HG03139 (cell line): ENCODE data around the gene BBS9.

Source experiments
- ATAC-seq: cut with Tn5 transposase; IDR thresholded peaks from one replicate; pipeline ENCODE4 v1.9.1; 2021; ENCODE audit not compliant: unreplicated experiment

BBS9 gene

GRCh38 chr7:33591490-33591889 lies 462.1 kb downstream of the BBS9 start:
- ATAC-seq = no peak

- no peak for ATAC-seq
Observed at GRCh38 chr7:33592718-33593117, 463.4 kb downstream of the BBS9 start.

GRCh38 chr7:33593611-33594010 lies 464.2 kb downstream of the BBS9 start:
- no peak for ATAC-seq

GRCh38 chr7:33596686-33597085 lies 467.3 kb downstream of the BBS9 start:
- ATAC-seq = no peak

- ATAC-seq = no peak
Observed at GRCh38 chr7:33597181-33597580, 467.8 kb downstream of the BBS9 start.

GRCh38 chr7:33601101-33601500 lies 471.7 kb downstream of the BBS9 start:
- no peak for ATAC-seq

GRCh38 chr7:33601884-33602283 lies 472.5 kb downstream of the BBS9 start:
- no peak for ATAC-seq

GRCh38 chr7:33604056-33604455 lies 474.7 kb downstream of the BBS9 start:
- no peak for ATAC-seq

- ATAC-seq = no peak
Observed at GRCh38 chr7:33610918-33611317, 481.6 kb downstream of the BBS9 start.

GRCh38 chr7:33612442-33612841 lies 483.1 kb downstream of the BBS9 start:
- no peak for ATAC-seq

GRCh38 chr7:33614357-33615117 lies 485.2 kb downstream of the BBS9 start:
- ATAC-seq = no peak

- no peak for ATAC-seq
Observed at GRCh38 chr7:33616752-33617151, 487.4 kb downstream of the BBS9 start.

GRCh38 chr7:33619264-33619663 lies 489.9 kb downstream of the BBS9 start:
- ATAC-seq = no peak

GRCh38 chr7:33623267-33623666 lies 493.9 kb downstream of the BBS9 start:
- ATAC-seq = no peak

- no peak for ATAC-seq
Observed at GRCh38 chr7:33624215-33624614, 494.9 kb downstream of the BBS9 start.

GRCh38 chr7:33626869-33627268 lies 497.5 kb downstream of the BBS9 start:
- no peak for ATAC-seq

GRCh38 chr7:33627741-33628140 lies 498.4 kb downstream of the BBS9 start:
- no peak for ATAC-seq

- no peak for ATAC-seq
Observed at GRCh38 chr7:33628894-33629293, 499.5 kb downstream of the BBS9 start.

GRCh38 chr7:33630359-33630758 lies 501.0 kb downstream of the BBS9 start:
- ATAC-seq = no peak

- no peak for ATAC-seq
Observed at GRCh38 chr7:33632322-33632721, 503.0 kb downstream of the BBS9 start.

GRCh38 chr7:33632840-33633525 lies 503.6 kb downstream of the BBS9 start:
- no peak for ATAC-seq

- no peak for ATAC-seq
Observed at GRCh38 chr7:33634606-33635005, 505.2 kb downstream of the BBS9 start.

GRCh38 chr7:33636359-33636758 lies 507.0 kb downstream of the BBS9 start:
- no peak for ATAC-seq
